Liver (tissue), 3 donors: ENCODE measurements around the gene PTCH2.

Experiments
- FOXA1 ChIP-seq: IDR thresholded peaks from 2 replicates; pipeline ENCODE4 v1.6.1; 2016; ENCODE audit warnings: antibody characterized with exemption
- FOXA2 ChIP-seq: IDR thresholded peaks from 2 replicates; pipeline ENCODE4 v1.6.1; 2016; ENCODE audit warnings: antibody characterized with exemption
- HNF4G ChIP-seq: IDR thresholded peaks from 2 replicates; pipeline ENCODE4 v1.6.1; 2016; ENCODE audit warnings: antibody characterized with exemption
- JUND ChIP-seq, 2 donors: IDR thresholded peaks; 2 replicates each; pipeline ENCODE4 v1.6.1; 2016; ENCODE audit warnings: antibody characterized with exemption in 2 of 2
- RAD21 ChIP-seq, 2 donors: IDR thresholded peaks; 2 replicates each; pipeline ENCODE4 v1.6.1; 2016; ENCODE audit warnings: antibody characterized with exemption in 2 of 2, mild to moderate bottlenecking in 2 of 2
- RXRA ChIP-seq, 2 donors: IDR thresholded peaks; 2 replicates each; pipeline ENCODE4 v1.6.1; 2017 to 2018; ENCODE audit warnings: antibody characterized with exemption in 2 of 2, mild to moderate bottlenecking in 1 of 2
- TAF1 ChIP-seq: conservative IDR thresholded peaks from 2 replicates; pipeline ENCODE4 v1.6.1; 2016; ENCODE audit warnings: antibody characterized with exemption, mild to moderate bottlenecking
- YY1 ChIP-seq: IDR thresholded peaks from 2 replicates; pipeline ENCODE4 v1.6.1; 2016; ENCODE audit warnings: antibody characterized with exemption, mild to moderate bottlenecking
- TF ChIP-seq, protein P1 (sequence below): fragments of 150-350 bp; IDR thresholded peaks from 2 replicates; pipeline ENCODE4 v1.5.1; 2017; ENCODE audit warnings: improper control_type of control experiment, low read depth, low read length; ENCODE audit not compliant: missing input control
- TF ChIP-seq, protein P2 (sequence below): IDR thresholded peaks from 2 replicates; pipeline ENCODE4 v1.6.1; 2016; ENCODE audit warnings: antibody characterized with exemption
- TF ChIP-seq, protein P3 (sequence below): IDR thresholded peaks from 2 replicates; pipeline ENCODE4 v1.6.1; 2016; ENCODE audit warnings: antibody characterized with exemption
- TF ChIP-seq, protein P4 (sequence below): IDR thresholded peaks from 2 replicates; pipeline ENCODE4 v1.6.1; 2016; ENCODE audit warnings: antibody characterized with exemption, mild to moderate bottlenecking
- donor health status: healthy.
- donor health status: healthy.

DNA sequence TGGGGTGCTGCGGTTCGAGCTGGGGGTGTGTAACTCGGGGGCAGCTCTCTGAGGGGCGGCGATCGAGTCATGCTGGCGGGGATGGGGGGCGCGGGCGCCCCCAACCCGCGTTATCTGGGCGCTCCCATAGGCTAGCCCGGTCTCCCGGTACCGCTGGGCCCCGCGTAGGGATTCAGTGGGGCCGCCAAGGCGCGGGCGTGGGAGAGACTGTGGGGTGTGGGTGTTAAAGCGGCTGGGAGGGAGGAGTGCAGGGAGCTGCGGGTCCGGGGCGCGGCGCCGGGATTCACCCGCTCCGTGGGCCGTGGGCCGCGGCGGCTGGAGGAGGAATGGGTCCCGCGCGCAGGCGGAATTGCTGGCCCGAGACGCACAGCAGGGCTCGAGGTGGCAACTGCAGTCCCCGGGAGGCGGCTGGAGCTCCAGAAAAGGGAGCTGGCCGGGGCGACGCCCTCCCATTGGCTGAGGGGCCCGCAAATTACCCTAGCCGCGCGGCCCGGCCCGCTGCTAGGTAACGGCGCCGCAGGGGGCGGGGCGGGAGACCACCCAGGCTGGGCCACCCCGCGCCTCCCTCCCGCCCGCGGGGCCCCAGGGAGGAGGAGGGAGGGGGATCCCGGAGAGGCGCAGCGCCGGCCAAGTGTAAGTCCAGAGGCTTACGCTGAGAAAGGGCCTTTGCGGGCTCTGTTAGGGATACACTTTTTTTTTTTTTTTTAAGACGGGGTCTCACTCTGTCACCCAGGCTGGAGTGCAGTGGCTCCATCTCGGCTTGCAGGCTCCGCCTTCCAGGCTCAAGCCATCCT, at the start of gene PTCH2:
- TF ChIP-seq, protein P1, sequence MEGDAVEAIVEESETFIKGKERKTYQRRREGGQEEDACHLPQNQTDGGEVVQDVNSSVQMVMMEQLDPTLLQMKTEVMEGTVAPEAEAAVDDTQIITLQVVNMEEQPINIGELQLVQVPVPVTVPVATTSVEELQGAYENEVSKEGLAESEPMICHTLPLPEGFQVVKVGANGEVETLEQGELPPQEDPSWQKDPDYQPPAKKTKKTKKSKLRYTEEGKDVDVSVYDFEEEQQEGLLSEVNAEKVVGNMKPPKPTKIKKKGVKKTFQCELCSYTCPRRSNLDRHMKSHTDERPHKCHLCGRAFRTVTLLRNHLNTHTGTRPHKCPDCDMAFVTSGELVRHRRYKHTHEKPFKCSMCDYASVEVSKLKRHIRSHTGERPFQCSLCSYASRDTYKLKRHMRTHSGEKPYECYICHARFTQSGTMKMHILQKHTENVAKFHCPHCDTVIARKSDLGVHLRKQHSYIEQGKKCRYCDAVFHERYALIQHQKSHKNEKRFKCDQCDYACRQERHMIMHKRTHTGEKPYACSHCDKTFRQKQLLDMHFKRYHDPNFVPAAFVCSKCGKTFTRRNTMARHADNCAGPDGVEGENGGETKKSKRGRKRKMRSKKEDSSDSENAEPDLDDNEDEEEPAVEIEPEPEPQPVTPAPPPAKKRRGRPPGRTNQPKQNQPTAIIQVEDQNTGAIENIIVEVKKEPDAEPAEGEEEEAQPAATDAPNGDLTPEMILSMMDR, result no peak
- TF ChIP-seq TAF1, result no peak
- TF ChIP-seq JUND (IDR thresholded peaks at IDR 0.05), result no peak
- TF ChIP-seq HNF4G, result no peak
- TF ChIP-seq, protein P2, sequence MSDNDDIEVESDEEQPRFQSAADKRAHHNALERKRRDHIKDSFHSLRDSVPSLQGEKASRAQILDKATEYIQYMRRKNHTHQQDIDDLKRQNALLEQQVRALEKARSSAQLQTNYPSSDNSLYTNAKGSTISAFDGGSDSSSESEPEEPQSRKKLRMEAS, result no peak
- no peak for TF ChIP-seq RAD21 (IDR thresholded peaks at IDR 0.05)
- no peak for TF ChIP-seq YY1
- TF ChIP-seq, protein P3, sequence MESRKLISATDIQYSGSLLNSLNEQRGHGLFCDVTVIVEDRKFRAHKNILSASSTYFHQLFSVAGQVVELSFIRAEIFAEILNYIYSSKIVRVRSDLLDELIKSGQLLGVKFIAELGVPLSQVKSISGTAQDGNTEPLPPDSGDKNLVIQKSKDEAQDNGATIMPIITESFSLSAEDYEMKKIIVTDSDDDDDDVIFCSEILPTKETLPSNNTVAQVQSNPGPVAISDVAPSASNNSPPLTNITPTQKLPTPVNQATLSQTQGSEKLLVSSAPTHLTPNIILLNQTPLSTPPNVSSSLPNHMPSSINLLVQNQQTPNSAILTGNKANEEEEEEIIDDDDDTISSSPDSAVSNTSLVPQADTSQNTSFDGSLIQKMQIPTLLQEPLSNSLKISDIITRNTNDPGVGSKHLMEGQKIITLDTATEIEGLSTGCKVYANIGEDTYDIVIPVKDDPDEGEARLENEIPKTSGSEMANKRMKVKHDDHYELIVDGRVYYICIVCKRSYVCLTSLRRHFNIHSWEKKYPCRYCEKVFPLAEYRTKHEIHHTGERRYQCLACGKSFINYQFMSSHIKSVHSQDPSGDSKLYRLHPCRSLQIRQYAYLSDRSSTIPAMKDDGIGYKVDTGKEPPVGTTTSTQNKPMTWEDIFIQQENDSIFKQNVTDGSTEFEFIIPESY, result no peak
- TF ChIP-seq FOXA2, result no peak
- TF ChIP-seq, protein P4, sequence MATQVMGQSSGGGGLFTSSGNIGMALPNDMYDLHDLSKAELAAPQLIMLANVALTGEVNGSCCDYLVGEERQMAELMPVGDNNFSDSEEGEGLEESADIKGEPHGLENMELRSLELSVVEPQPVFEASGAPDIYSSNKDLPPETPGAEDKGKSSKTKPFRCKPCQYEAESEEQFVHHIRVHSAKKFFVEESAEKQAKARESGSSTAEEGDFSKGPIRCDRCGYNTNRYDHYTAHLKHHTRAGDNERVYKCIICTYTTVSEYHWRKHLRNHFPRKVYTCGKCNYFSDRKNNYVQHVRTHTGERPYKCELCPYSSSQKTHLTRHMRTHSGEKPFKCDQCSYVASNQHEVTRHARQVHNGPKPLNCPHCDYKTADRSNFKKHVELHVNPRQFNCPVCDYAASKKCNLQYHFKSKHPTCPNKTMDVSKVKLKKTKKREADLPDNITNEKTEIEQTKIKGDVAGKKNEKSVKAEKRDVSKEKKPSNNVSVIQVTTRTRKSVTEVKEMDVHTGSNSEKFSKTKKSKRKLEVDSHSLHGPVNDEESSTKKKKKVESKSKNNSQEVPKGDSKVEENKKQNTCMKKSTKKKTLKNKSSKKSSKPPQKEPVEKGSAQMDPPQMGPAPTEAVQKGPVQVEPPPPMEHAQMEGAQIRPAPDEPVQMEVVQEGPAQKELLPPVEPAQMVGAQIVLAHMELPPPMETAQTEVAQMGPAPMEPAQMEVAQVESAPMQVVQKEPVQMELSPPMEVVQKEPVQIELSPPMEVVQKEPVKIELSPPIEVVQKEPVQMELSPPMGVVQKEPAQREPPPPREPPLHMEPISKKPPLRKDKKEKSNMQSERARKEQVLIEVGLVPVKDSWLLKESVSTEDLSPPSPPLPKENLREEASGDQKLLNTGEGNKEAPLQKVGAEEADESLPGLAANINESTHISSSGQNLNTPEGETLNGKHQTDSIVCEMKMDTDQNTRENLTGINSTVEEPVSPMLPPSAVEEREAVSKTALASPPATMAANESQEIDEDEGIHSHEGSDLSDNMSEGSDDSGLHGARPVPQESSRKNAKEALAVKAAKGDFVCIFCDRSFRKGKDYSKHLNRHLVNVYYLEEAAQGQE, result no peak
- no peak for TF ChIP-seq RXRA (IDR thresholded peaks at IDR 0.05)
- no peak for TF ChIP-seq FOXA1
